Stimulated activated CD4-positive, alpha-beta T cell treated with anti-CD3 and anti-CD28 coated beads, TNF-alpha, amount 100 ng/mL, for 4 hours (primary cell): ENCODE data around the gene SIRT1.
"Not testable (repeated sequence)": the region's sequence is repeated elsewhere in the genome, so short reads cannot be mapped to it uniquely, and the experiment has no call there.

Source experiments
- DNase-seq, 3 experiments: peaks; one replicate each; pipeline ENCODE4 v3.0.0-alpha.2; 2020; ENCODE audit warnings: low read depth in 3 of 3

SIRT1 gene

GRCh38 chr10:67959839-67960476, 75.5 kb downstream of the SIRT1 start:
- no peak for DNase-seq

GRCh38 chr10:67965456-67965855, 81.0 kb downstream of the SIRT1 start:
- no peak for DNase-seq

- not testable (repeated sequence) for DNase-seq
Measured at GRCh38 chr10:67966035-67966434, 81.6 kb downstream of the SIRT1 start.
